ENCODE results near the gene ALDH1L1. TPM values are rescaled to one million over a fixed set of nuclear protein-coding genes. Genes with fewer than 3 reads are reported as not detected.

The ALDH1L1 gene
- total RNA-seq, 1 donor from 2014 or later: 11.1 TPM

- Histone ChIP-seq H3K27me3 (ENCODE audit: control insufficient read depth, insufficient read depth, low read length) (no peaks in the 10 kb centered on the region), H3K36me3 (ENCODE audit: control insufficient read depth, insufficient read depth, low read length) (no peaks in the 10 kb centered on the region), H3K4me3 (ENCODE audit: low read depth, low read length) (no peak overlapping the region)
- no peak for FAIRE-seq
- no peak for DNase-seq (ENCODE audit: low read depth)
- TF ChIP-seq CTCF (IDR thresholded peaks at IDR 0.05; ENCODE audit: insufficient read depth, low read length, severe bottlenecking): no peak
Observed at GRCh38 chr3:126065876-126066275, 114.5 kb downstream of the ALDH1L1 start.

GRCh38 chr3:126064627-126065258 is 115.6 kb downstream of the ALDH1L1 start:
- no peaks in the 10 kb centered on the region for H3K27me3 ChIP-seq (ENCODE audit: control insufficient read depth, insufficient read depth, low read length)
- DNase-seq (ENCODE audit: low read depth): no peak
- no peak for TF ChIP-seq CTCF (IDR thresholded peaks at IDR 0.05; ENCODE audit: insufficient read depth, low read length, severe bottlenecking)
- no peaks in the 10 kb centered on the region for H3K36me3 ChIP-seq (ENCODE audit: control insufficient read depth, insufficient read depth, low read length)
- no peak overlapping the region for H3K4me3 ChIP-seq (ENCODE audit: low read depth, low read length)
- no peak for FAIRE-seq

GRCh38 chr3:126063358-126063965 is 116.9 kb downstream of the ALDH1L1 start:
- no peak for FAIRE-seq

GRCh38 chr3:126061301-126062032 is 118.9 kb downstream of the ALDH1L1 start:
- TF ChIP-seq CTCF (IDR thresholded peaks at IDR 0.05; ENCODE audit: insufficient read depth, low read length, severe bottlenecking): no peak
- Histone ChIP-seq H3K4me3 (ENCODE audit: low read depth, low read length) (no peak overlapping the region), H3K27me3 (ENCODE audit: control insufficient read depth, insufficient read depth, low read length) (no peaks in the 10 kb centered on the region), H3K36me3 (ENCODE audit: control insufficient read depth, insufficient read depth, low read length) (no peaks in the 10 kb centered on the region)
- DNase-seq (ENCODE audit: low read depth) (no peak), FAIRE-seq (no peak)

More at GRCh38 chr3:126063358-126063965, 116.9 kb downstream of the ALDH1L1 start:
- Histone ChIP-seq H3K4me3 (ENCODE audit: low read depth, low read length) (no peak overlapping the region), H3K27me3 (ENCODE audit: control insufficient read depth, insufficient read depth, low read length) (no peaks in the 10 kb centered on the region), H3K36me3 (ENCODE audit: control insufficient read depth, insufficient read depth, low read length) (no peaks in the 10 kb centered on the region)
- TF ChIP-seq CTCF (IDR thresholded peaks at IDR 0.05; ENCODE audit: insufficient read depth, low read length, severe bottlenecking): no peak
- no peak for DNase-seq (ENCODE audit: low read depth)

GRCh38 chr3:126060613-126061145 is 119.7 kb downstream of the ALDH1L1 start:
- no peak overlapping the region for H3K4me3 ChIP-seq (ENCODE audit: low read depth, low read length)
- no peak for TF ChIP-seq CTCF (IDR thresholded peaks at IDR 0.05; ENCODE audit: insufficient read depth, low read length, severe bottlenecking)
- no peaks in the 10 kb centered on the region for H3K36me3 ChIP-seq (ENCODE audit: control insufficient read depth, insufficient read depth, low read length)
- H3K27me3 ChIP-seq (ENCODE audit: control insufficient read depth, insufficient read depth, low read length): no peaks in the 10 kb centered on the region
- DNase-seq (ENCODE audit: low read depth) (no peak), FAIRE-seq (no peak)
